Measurements from ENCODE around the gene FBXO30.

The FBXO30 gene, protein sequence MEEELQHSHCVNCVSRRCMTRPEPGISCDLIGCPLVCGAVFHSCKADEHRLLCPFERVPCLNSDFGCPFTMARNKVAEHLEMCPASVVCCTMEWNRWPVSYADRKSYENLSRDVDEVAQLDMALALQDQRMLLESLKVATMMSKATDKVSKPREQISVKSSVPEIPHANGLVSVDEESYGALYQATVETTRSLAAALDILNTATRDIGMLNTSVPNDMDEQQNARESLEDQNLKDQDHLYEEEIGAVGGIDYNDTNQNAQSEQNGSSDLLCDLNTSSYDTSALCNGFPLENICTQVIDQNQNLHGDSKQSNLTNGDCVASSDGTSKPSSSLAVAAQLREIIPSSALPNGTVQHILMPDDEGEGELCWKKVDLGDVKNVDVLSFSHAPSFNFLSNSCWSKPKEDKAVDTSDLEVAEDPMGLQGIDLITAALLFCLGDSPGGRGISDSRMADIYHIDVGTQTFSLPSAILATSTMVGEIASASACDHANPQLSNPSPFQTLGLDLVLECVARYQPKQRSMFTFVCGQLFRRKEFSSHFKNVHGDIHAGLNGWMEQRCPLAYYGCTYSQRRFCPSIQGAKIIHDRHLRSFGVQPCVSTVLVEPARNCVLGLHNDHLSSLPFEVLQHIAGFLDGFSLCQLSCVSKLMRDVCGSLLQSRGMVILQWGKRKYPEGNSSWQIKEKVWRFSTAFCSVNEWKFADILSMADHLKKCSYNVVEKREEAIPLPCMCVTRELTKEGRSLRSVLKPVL

DNA sequence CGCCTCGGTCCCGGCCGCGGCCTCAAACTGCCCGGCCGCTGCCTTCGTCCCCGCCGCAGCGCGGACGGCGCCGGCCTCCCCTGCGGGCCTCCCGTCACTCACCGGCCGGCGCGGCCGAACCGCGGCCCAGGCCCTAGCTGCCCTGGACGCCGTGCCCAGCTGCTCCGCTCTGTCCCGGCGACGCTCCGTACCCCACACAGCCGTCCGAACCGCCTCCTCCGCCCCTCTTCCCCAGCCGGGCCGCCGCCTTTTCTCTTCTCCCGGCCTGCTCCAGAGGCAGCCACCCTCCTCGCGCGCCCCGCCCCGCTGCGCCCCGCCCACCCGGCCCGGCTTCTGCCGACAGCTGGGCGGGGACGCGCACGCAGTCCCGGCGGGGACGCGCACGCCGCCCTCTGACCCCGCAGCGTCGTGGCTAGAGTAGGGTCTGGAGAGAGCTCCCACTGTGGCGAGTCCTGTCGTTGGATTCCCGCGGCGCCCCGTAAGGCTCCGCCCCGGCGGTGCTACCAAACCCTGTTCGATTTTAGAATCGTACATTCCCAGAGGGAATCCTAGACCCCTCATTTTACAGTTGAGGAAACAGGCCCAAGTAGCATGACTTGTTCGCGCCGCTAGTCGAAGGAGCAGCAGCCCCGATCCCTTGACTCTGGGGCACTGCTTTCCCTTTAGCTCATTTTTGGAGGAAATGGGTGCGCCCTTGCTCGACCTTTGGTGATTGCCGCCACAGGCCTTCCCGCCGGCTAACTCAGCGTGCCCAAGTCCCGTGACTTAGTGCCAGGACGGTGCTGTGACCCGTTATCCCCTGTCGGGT, at the start of gene FBXO30:
Gene FBXO30 (minus strand): TSS at position 295 of the 808 bp plus-strand sequence. CDS start 8,390 bp downstream, outside the sequence.
- DNase-seq (ENCODE audit: low spot score) = peak; percentile 82

- no peak for DNase-seq (ENCODE audit: low spot score)
Observed at GRCh38 chr6:145863988-145864616, 49.5 kb upstream of the FBXO30 start.

DNA sequence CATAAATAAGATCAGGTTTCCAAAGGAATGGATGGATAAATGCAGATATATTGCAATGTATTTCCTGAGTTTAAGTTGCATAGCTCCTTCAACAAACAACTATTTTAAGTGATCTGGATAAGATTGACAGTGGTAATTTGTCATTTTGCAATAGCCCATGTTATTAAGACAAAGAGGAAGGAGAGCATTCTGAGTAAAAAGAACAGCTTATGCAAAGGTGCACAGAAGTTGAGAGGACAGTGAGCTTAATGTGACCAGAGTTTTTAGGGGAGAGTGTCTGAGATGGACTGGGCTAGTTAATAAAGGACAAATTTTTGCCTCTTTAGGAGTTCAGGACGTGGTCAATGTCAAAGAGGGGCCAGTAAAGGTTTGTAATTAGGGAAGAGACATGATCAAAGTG, 48.8 kb upstream of the FBXO30 start:
- no peak for DNase-seq (ENCODE audit: low spot score)

DNA sequence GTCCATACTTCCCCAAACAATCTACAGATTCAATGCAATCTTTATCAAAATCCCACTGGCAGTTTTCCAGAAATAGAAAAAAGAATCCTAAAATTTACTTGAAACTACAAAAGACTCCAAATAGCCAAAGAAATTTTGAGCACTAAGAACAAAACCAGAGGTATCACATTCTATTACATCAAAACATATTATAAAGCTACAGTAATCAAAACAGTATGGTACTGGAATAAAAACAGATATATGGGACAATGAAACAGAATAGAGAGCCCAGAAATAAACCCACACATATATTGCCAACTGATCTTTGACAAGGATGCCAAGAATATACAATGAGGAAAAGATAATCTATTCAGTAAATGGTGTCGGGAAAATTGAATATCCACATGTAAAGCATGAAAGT, 46.0 kb upstream of the FBXO30 start:
- DNase-seq (ENCODE audit: low spot score) = no peak

DNA sequence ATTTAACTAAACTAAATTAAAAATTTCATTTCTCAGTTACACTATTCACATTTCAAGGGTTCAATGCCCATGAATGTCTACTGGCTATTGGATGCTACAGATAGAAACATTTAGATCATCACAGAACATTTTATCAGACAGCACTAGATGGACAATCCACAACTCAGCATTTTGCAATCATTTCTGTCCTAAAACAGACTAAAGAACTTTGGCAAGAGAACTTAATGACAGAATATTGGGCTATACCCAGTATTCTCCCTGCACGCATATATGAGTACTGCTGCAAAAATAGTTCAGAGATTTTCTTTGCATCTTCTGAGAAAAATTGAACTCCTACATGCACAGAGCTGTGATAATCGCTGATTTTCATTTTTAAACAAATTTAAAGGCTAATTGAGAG, 36.1 kb upstream of the FBXO30 start:
- no peak for DNase-seq (ENCODE audit: low spot score)

- DNase-seq (ENCODE audit: low spot score) = no peak
Observed at GRCh38 chr6:145848541-145848940, 33.9 kb upstream of the FBXO30 start.

DNA sequence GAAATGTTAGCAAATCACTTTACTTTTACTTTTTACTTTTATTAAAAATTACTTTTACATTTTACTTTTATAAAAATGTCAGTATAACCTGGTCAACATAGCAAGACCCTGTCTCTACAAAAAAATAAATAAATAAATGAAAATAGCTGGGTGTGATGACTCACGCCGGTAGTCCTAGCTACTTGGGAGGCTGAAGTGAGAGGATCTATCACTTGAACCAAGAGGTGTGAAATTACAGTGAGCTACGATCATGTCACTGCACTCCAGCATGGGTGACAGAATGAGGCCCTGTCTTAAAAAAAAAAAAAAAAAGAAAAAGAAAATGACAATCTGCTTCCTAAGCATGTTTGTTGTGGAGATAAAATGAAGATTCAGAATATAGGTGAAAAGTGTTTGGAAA, 31.0 kb upstream of the FBXO30 start:
- DNase-seq (ENCODE audit: low spot score) = no peak

GRCh38 chr6:145844933-145845540, 30.4 kb upstream of the FBXO30 start:
- no peak for DNase-seq (ENCODE audit: low spot score)

GRCh38 chr6:145842693-145843546, 28.3 kb upstream of the FBXO30 start:
- DNase-seq (ENCODE audit: low spot score) = no peak

- no peak for DNase-seq (ENCODE audit: low spot score)
Observed at GRCh38 chr6:145841668-145842067, 27.1 kb upstream of the FBXO30 start.

DNA sequence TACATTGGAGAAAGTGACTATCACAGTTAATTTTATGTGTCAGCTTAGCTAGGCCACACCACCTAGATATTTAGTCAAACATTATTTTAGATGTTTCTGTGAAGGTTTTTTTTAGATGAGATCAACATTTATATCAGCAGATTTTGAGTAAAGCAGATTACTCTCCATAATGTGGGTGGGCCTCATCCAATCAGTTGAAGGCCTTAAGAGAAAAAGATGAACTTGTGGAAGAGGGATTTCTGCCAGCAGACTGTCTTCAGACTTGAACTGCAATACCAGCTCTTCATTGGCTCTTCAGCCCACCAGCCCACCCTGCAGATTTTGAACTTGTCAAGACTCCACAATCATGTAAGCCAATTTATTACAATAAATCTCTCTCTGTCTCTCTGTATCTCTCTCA, 25.1 kb upstream of the FBXO30 start:
- no peak for DNase-seq (ENCODE audit: low spot score)

DNA sequence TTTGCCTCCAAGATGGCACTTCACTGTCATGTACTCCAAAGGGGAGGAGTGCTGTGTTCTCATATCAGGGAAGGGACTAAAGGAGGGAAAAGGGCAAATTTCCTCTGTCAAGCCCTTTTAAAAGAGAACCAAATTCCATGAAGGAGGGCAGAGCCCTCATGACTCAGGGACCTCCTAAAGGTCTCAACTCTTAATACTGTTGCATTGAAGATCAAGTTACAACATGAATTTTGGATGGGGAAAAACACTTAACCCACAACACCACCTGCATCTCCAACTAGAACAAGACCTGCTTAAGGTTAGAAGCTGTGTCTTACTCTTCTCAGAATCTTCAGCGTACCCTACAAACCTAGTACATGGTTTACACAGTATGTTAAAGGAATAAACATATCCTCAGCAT, 23.7 kb upstream of the FBXO30 start:
- no peak for DNase-seq (ENCODE audit: low spot score)

GRCh38 chr6:145836772-145837171, 22.2 kb upstream of the FBXO30 start:
- no peak for DNase-seq (ENCODE audit: low spot score)

DNA sequence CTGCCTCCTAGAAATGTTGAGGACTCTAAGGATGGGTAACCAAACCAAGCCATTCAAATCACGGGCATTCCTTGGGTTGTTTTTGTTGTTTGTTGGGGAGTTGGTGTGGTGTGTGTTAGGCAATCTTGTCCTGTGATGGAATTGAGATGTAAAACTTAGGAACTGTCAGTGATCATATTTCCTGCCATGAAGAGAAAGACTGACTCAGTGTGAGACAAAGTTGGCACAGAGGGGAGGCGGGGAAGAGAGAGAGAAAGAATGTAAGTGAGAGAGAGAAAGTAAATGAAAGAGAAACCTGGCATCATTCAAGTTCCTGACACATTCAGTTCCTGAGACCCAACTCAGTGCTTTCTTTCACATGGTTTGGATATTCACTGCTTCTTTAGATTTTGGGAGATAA, 21.6 kb upstream of the FBXO30 start:
- DNase-seq (ENCODE audit: low spot score) = no peak

GRCh38 chr6:145830612-145831011, 16.0 kb upstream of the FBXO30 start:
- DNase-seq (ENCODE audit: low spot score) = no peak

DNA sequence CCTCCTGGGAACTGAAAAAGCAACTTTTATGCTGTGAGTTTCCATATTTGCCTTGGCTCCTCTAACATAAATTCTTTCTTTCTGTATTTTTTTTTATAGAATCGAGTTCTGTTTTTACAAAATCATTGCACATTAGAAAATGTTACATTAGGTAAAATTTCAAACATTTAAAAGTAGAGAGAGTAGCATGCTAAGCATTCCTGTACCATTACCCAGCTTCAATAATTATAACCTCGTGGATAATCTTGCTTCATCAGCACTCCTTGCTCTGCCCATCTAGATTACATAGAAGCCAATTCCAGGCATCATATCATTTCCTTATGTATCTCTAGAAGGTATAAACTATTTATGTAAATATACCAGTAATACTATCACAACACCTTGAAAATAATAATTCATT, 15.4 kb upstream of the FBXO30 start:
- DNase-seq (ENCODE audit: low spot score) = no peak

- no peak for DNase-seq (ENCODE audit: low spot score)
Observed at GRCh38 chr6:145829102-145829501, 14.5 kb upstream of the FBXO30 start.

DNA sequence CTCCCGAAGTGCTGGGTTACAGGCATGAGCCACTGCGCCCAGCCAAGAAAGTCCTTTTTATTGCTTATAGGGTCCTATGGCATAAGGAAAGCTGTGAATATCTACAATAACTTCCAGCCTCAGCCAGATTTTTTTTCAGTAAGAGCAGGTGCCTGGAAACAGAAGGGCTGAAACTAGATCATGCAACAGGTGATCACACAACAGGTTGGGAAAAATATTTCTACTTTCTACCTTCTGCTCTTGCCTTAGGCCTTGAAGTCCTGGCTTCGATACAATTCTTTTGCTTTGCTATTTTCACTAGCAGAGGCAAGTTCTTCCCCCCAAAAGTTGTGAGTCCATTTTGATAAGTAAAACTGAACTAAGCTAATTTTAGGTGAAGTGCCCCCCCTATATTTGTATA, 9.7 kb upstream of the FBXO30 start:
- DNase-seq (ENCODE audit: low spot score) = no peak

DNA sequence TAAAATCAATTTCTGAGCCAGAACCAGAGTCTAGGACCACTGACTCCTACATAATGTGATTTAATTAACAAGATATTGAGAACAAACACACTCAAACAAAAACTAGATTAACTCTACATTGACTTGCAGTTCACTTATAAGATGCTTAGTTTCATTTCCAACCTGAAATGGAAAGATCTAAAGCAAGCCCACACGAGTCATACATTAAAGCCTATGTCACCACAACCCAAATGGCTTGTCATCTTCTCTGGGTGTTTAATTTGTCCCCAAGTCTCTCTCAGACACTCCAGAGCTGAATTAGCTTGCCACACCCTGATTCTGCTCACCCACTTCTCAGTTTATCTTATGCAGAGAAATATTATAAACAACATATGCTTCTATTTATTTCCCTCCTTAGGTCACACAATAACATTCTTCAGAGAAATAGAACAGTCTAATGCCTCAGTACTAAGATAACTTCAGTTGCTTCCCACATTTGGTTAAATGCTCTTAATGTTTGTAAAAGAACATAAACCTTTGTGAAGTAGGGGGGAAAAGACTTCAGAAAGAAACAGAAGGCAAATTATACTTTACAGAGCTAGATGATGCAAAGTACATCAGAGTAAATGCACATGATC, 8.8 kb upstream of the FBXO30 start:
- DNase-seq (ENCODE audit: low spot score) = no peak

DNA sequence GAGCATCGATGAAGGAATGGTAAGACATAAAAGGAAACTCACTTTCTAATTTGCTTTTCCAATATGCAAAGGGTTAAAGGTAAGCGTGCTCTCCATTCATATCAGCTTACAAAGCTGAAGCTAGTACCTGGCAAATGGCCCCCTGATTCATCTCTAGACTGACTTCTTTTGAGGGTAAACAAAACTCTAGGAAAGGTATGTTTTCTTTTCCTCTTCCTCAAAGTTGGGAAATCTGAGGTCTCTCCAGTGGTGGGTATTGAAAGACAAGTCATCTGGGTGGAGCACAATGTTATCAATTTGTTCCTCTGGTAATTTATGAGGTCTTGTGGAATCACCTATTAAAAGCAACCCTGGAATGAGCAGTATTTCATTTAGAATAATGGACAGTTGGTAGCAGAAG, 7.9 kb upstream of the FBXO30 start:
- no peak for DNase-seq (ENCODE audit: low spot score)

All from kidney capillary endothelial cell (primary cell).